K562 (cell line): Measurements from ENCODE around the gene SDHAF3. TPM values are rescaled to one million over a fixed set of nuclear protein-coding genes. Genes with fewer than 3 reads are reported as not detected.

Experiments
- BHLHE40 ChIP-seq: IDR thresholded peaks from 2 replicates; pipeline ENCODE4 v1.6.1; 2011; ENCODE audit warnings: low read length, improper control_type of control experiment
- HCFC1 ChIP-seq: IDR thresholded peaks from 2 replicates; pipeline ENCODE4 v1.6.1; 2012; ENCODE audit warnings: low read depth, low read length, improper control_type of control experiment
- MTA2 ChIP-seq: fragments of 450-650 bp; IDR thresholded peaks from 2 replicates; pipeline ENCODE4 v1.6.1; 2016; ENCODE audit warnings: low read depth
- MYNN ChIP-seq, 2 experiments: sonication (generic); formaldehyde crosslinking in 1 of 2; IDR thresholded peaks; 2 replicates each; pipeline versions ENCODE4 v1.5.0 to v1.6.1; 2016 to 2020; ENCODE audit warnings: antibody characterized with exemption in 1 of 2, missing genetic modification reagents in 1 of 2
- POLR2AphosphoS2 ChIP-seq: IDR thresholded peaks from 2 replicates; pipeline ENCODE4 v1.6.1; 2012; ENCODE audit warnings: low read length, improper control_type of control experiment
- RFX5 ChIP-seq: IDR thresholded peaks from 2 replicates; pipeline ENCODE4 v1.6.1; 2011; ENCODE audit warnings: low read depth, mild to moderate bottlenecking, improper control_type of control experiment, low read length
- STAT5B ChIP-seq: fragments of 250-450 bp; sonication (Bioruptor Pico); IDR thresholded peaks from 2 replicates; pipeline ENCODE4 v1.8.0; 2021; ENCODE audit warnings: mild to moderate bottlenecking, inconsistent platforms
- polyA plus RNA-seq, 8 experiments: library from polyadenylated mRNA; depleted of rRNA in 4 of 8; stranded (reverse) in 5 of 8; unstranded in 3 of 8; fragments of >200 nt; fragmentation: Nextera tagmentation in 2 of 8; fragmentation: Illumina TruSeq in 1 of 8; extraction: Ambion mirVana in 2 of 8; extraction: Trizol in 1 of 8; gene quantifications; 2 replicates each; pipeline versions ENCODE4 v1.2.1 to v1.2.3, GENCODE V29; 2011 to 2014; ENCODE audit warnings: inconsistent platforms in 1 of 8, missing spikeins in 1 of 8
- total RNA-seq, 7 experiments: library from RNA; depleted of rRNA in 6 of 7; stranded (reverse); fragments of >200 nt in 6 of 7; fragmentation: Illumina TruSeq in 2 of 7; extraction: Trizol in 2 of 7; gene quantifications; 2 replicates each; pipeline versions ENCODE4 v1.2.1 to v1.2.3, GENCODE V29; 2011 to 2021; ENCODE audit warnings: low replicate concordance in 1 of 7
- TF ChIP-seq, protein P1 (sequence below), 2 experiments: fragments of 450-650 bp; formaldehyde crosslinking in 1 of 2; IDR thresholded peaks; 2 replicates each; pipeline versions ENCODE4 v1.4.0 to v1.6.1; 2014 to 2020; ENCODE audit warnings: mild to moderate bottlenecking in 2 of 2, borderline replicate concordance in 1 of 2, low read depth in 1 of 2
- TF ChIP-seq, protein P2 (sequence below): fragments of 450-650 bp; IDR thresholded peaks from 2 replicates; pipeline ENCODE4 v1.6.1; 2014; ENCODE audit warnings: low read depth, mild to moderate bottlenecking, moderate library complexity, borderline replicate concordance

The SDHAF3 gene
- total and polyA plus RNA-seq, 9 of the 15 experiments (the other 6 are each of a cell fraction or from before 2014, with no cell fraction given) = 51.5 to 403 (median 145) TPM

DNA sequence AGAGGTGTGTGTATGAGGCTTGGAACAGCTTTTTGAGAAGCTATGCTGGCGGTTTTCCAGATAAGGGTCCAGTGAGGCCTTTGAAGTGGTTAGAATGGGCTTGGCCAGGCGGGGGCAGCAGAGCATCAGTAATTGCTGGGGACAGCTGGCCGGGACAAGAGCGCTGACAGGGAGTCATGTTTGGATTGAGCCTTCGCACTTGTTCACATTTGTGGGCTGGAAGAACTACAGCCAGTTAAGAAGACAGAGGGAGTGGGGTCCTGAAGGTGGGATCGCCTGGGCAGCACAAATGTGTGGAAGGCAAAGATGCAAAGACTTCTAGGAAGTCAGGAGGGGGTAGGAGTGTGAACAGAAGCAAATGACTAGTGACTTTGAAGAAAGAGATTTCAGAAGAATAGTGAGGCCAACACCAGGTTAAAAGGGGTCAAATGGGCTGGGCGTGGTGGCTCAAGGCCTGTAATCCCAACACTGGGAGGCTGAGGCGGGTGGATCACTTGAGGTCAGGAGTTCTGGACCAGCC lies 12.7 kb upstream of the SDHAF3 start (continued):
- TF ChIP-seq, protein P1, sequence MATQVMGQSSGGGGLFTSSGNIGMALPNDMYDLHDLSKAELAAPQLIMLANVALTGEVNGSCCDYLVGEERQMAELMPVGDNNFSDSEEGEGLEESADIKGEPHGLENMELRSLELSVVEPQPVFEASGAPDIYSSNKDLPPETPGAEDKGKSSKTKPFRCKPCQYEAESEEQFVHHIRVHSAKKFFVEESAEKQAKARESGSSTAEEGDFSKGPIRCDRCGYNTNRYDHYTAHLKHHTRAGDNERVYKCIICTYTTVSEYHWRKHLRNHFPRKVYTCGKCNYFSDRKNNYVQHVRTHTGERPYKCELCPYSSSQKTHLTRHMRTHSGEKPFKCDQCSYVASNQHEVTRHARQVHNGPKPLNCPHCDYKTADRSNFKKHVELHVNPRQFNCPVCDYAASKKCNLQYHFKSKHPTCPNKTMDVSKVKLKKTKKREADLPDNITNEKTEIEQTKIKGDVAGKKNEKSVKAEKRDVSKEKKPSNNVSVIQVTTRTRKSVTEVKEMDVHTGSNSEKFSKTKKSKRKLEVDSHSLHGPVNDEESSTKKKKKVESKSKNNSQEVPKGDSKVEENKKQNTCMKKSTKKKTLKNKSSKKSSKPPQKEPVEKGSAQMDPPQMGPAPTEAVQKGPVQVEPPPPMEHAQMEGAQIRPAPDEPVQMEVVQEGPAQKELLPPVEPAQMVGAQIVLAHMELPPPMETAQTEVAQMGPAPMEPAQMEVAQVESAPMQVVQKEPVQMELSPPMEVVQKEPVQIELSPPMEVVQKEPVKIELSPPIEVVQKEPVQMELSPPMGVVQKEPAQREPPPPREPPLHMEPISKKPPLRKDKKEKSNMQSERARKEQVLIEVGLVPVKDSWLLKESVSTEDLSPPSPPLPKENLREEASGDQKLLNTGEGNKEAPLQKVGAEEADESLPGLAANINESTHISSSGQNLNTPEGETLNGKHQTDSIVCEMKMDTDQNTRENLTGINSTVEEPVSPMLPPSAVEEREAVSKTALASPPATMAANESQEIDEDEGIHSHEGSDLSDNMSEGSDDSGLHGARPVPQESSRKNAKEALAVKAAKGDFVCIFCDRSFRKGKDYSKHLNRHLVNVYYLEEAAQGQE (IDR thresholded peaks at IDR 0.05; ENCODE audit: borderline replicate concordance) = peak; percentile 93
- TF ChIP-seq, protein P1 (CRISPR knock-in tag; IDR thresholded peaks at IDR 0.05; ENCODE audit: low read depth) = no peak
- no peak for TF ChIP-seq MTA2
- no peak for TF ChIP-seq HCFC1
- 0 out of 2 replicates have a peak, but pooled peaks have one; percentile 47 for TF ChIP-seq MYNN (IDR thresholded peaks at IDR 0.05)
- TF ChIP-seq MYNN (CRISPR knock-in tag; IDR thresholded peaks at IDR 0.05) = no peak
- TF ChIP-seq, protein P2, sequence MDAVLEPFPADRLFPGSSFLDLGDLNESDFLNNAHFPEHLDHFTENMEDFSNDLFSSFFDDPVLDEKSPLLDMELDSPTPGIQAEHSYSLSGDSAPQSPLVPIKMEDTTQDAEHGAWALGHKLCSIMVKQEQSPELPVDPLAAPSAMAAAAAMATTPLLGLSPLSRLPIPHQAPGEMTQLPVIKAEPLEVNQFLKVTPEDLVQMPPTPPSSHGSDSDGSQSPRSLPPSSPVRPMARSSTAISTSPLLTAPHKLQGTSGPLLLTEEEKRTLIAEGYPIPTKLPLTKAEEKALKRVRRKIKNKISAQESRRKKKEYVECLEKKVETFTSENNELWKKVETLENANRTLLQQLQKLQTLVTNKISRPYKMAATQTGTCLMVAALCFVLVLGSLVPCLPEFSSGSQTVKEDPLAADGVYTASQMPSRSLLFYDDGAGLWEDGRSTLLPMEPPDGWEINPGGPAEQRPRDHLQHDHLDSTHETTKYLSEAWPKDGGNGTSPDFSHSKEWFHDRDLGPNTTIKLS = no peak
- no peak for TF ChIP-seq RFX5
- no peak for TF ChIP-seq BHLHE40
- no peak for TF ChIP-seq STAT5B (CRISPR knock-in tag)
- TF ChIP-seq POLR2AphosphoS2 = no peak
